ENCODE measurements around the gene SUPT4H1. TPM values are rescaled to one million over a fixed set of nuclear protein-coding genes. Genes with fewer than 3 reads are reported as not detected.
A peak's percentile ranks its signal among the peaks of the same experiment; 100 is the strongest.

The SUPT4H1 gene
- total and polyA plus RNA-seq, 2 of the 4 experiments (the other 2 are of a cell fraction): 51.6 to 129 TPM

DNA sequence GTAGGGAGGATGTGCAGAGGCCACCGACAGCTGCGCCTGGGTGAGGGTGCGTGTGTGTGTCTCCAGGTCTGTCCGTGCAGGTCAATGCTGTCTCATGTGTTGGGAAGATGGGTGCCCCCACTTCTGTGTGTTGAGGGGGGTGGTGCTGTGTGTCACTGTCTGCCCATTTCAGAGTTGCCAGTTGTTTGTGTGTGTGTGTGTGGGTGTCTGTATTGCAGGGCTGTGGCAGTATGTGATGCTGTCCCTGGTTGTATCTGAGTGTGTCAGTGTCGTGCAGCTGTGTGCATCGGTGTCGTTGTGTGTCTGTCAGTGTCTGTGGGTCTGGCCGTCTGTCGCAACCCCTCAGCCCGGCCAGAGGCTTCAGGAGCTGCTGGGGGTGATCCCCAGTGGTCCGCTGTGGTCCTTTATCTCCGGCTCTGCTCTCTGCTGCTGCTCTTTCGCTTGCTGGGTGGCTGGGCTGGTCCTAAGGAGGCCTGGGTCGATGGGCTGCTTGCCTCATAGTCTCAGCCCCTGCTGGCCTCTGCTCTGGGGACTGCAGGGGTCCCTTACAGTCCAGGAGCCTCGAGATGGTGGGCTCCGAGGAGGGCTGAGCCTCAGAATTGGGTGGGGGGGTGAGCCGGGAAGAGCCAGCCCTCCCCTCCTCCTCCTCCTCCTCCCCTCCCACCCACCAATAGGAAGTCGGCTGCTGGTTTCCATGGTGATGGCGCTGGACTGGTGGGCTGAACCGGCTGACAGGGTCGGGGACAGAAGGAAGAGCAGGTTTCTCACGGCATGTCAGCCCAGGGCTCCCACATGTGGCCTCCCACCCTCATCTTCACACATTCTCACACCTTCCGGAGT, 23.6 kb downstream of the SUPT4H1 start, which contains the start of gene TSPOAP1:
TSS of gene TSPOAP1 (minus strand) at position 601 of the 840 bp plus-strand sequence. CDS start 875 bp downstream, outside the sequence.
- CTCF ChIA-PET: no interaction called here
- H3K56ac ChIP-seq (ENCODE audit: extremely low read depth, insufficient read depth, low read length): no peak within 1 kb of the TSS
- H2BK15ac ChIP-seq (ENCODE audit: low read depth, low read length): no peak within 1 kb of the TSS
- BruUV-seq (replicated peaks): no TSS peak
- H4K91ac ChIP-seq (ENCODE audit: insufficient read depth, low read depth, low read length): no peak within 1 kb of the TSS
- H4K8ac ChIP-seq (ENCODE audit: low read depth in 2 of 2, low read length in 2 of 2): no peak within 1 kb of the TSS
- ATAC-seq (ENCODE audit: low read depth) (no peak), DNase-seq (no peak)
- no peak within 1 kb of the TSS for H3K4me3 ChIP-seq (ENCODE audit: insufficient read depth, low read depth, low read length)
- no peak within 1 kb of the TSS for H3K14ac ChIP-seq (replicated peaks; ENCODE audit: low read depth, low read length)
- no peak within 1 kb of the TSS for H2BK5ac ChIP-seq (ENCODE audit: low read depth, low read length, poor library complexity, severe bottlenecking)
- no peaks in the 10 kb centered on the region for H4K20me1 ChIP-seq (ENCODE audit: insufficient read depth, low read length)
- no peak within 1 kb of the TSS for H2BK20ac ChIP-seq (ENCODE audit: low read depth, low read length)
- H3K9ac ChIP-seq (ENCODE audit: low read depth, low read length): no peak within 1 kb of the TSS
- no peak within 1 kb of the TSS for H2AK5ac ChIP-seq (ENCODE audit: low read depth, low read length)
- no peak within 1 kb of the TSS for H2BK120ac ChIP-seq (ENCODE audit: low read depth, low read length)
- H2AK9ac ChIP-seq (replicated peaks; ENCODE audit: low read depth, low read length, poor library complexity): peak within 1 kb of the TSS; percentile 37
- H3K23ac ChIP-seq (ENCODE audit: low read depth, low read length): peak within 1 kb of the TSS; percentile 38; the same call in 1 of the 2 replicates
- no CpG with 5 or more reads among the region's 23 CpGs for WGBS, 2 experiments (ENCODE audit: extremely low coverage in 2 of 2, insufficient read length in 1 of 2)
- TF ChIP-seq MAFK (IDR thresholded peaks at IDR 0.05; ENCODE audit: low read depth, low read length): no peak
- no peak for TF ChIP-seq MXI1 (IDR thresholded peaks at IDR 0.05; ENCODE audit: borderline replicate concordance, low read depth, low read length)
- no peak for TF ChIP-seq BHLHE40 (IDR thresholded peaks at IDR 0.05; ENCODE audit: low read depth, low read length)
- no peak for TF ChIP-seq NFE2L2 (IDR thresholded peaks at IDR 0.05; ENCODE audit: low read depth, low read length)
- no peak for TF ChIP-seq POLR2A (IDR thresholded peaks at IDR 0.05; ENCODE audit: low read depth, low read length)
- TF ChIP-seq, protein P1, sequence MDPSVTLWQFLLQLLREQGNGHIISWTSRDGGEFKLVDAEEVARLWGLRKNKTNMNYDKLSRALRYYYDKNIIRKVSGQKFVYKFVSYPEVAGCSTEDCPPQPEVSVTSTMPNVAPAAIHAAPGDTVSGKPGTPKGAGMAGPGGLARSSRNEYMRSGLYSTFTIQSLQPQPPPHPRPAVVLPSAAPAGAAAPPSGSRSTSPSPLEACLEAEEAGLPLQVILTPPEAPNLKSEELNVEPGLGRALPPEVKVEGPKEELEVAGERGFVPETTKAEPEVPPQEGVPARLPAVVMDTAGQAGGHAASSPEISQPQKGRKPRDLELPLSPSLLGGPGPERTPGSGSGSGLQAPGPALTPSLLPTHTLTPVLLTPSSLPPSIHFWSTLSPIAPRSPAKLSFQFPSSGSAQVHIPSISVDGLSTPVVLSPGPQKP (IDR thresholded peaks at IDR 0.05; ENCODE audit: borderline replicate concordance, low read depth, low read length): no peak
- no peak for TF ChIP-seq RCOR1 (IDR thresholded peaks at IDR 0.05; ENCODE audit: insufficient replicate concordance, low read length)
- no peak for TF ChIP-seq CHD1 (IDR thresholded peaks at IDR 0.05; ENCODE audit: low read depth, low read length)
- no peak for TF ChIP-seq CEBPB (IDR thresholded peaks at IDR 0.05; ENCODE audit: low read depth, low read length)
- TF ChIP-seq RFX5 (IDR thresholded peaks at IDR 0.05; ENCODE audit: low read depth, low read length): no peak
- no peaks in the 10 kb centered on the region for H3K36me3 ChIP-seq (ENCODE audit: control insufficient read depth, insufficient read depth, low read length)
- H3K9me3 ChIP-seq (ENCODE audit: control insufficient read depth, insufficient read depth, low read length): no peaks in the 10 kb centered on the region
- no peak within 1 kb of the TSS for H3K18ac ChIP-seq (ENCODE audit: low read depth, low read length)
- no peak within 1 kb of the TSS for H3K27ac ChIP-seq (ENCODE audit: insufficient read depth, low read length)
- peaks cover 7% of the 10 kb centered on the region; the same call in 1 of the 2 replicates for H3K9me1 ChIP-seq (ENCODE audit: insufficient read depth, low read length)
- dilution Hi-C loops (cut with HindIII; ENCODE audit: low sequenced_read_pairs, unreplicated experiment): no loop called here
- H3K4ac ChIP-seq (ENCODE audit: low read depth, low read length): no peak within 1 kb of the TSS
- intact Hi-C loops (cut with micrococcal nuclease): no loop called here
- H3K4me1 ChIP-seq (ENCODE audit: control insufficient read depth, insufficient read depth, low read length): peaks cover 8% of the 10 kb centered on the region
- in situ Hi-C loops (cut with MboI; ENCODE audit: low sequenced_read_pairs): loop anchor here (25.0 kb wide), 1 partner anchor 466 kb away; the partner anchor contains the start of gene MRPS23
- peaks cover 5% of the 10 kb centered on the region; the same call in 1 of the 2 replicates for H3K27me3 ChIP-seq (ENCODE audit: control insufficient read depth, insufficient read depth, low read length)
- POLR2A ChIA-PET (ENCODE audit: unreplicated experiment): interaction anchor here (1.6 kb wide), 1 partner anchor 24 kb away, joined by 3 read pairs; the partner anchor contains the start of gene SUPT4H1
- H3K79me1 ChIP-seq (ENCODE audit: low read depth in 1 of 2, low read length in 2 of 2): no peaks in the 10 kb centered on the region
- peak within 1 kb of the TSS; percentile 41 for H2AFZ ChIP-seq (replicated peaks; ENCODE audit: low read length, poor library complexity)
- H4K5ac ChIP-seq (ENCODE audit: low read depth, low read length): no peak within 1 kb of the TSS
- no peak within 1 kb of the TSS; the same call in 1 of the 2 replicates for H3K4me2 ChIP-seq (ENCODE audit: low read depth, low read length)

Measured in IMR-90 (cell line).